Brain microvascular endothelial cell (primary cell): Measurements from ENCODE around the gene PRR15L.
"Not testable (repeated sequence)": the region's sequence is repeated elsewhere in the genome, so short reads cannot be mapped to it uniquely, and the experiment has no call there.

ENCODE experiments used
- DNase-seq: peaks from one replicate; pipeline ENCODE4 v3.0.0-alpha.2; 2020
- H3K27ac ChIP-seq: fragments of 250-450 bp; sonication (Bioruptor Pico); 2 replicates; pipeline ENCODE4 v1.5.1; 2020; ENCODE audit warnings: mild to moderate bottlenecking, moderate library complexity
- H3K27me3 ChIP-seq: fragments of 250-450 bp; sonication (Bioruptor Pico); replicated peaks from 2 replicates; pipeline ENCODE4 v1.5.1; 2020; ENCODE audit warnings: mild to moderate bottlenecking
- H3K36me3 ChIP-seq: fragments of 250-450 bp; sonication (Bioruptor Pico); replicated peaks from 2 replicates; pipeline ENCODE4 v1.5.1; 2020; ENCODE audit warnings: mild to moderate bottlenecking
- H3K4me3 ChIP-seq: 2 replicates; pipeline ENCODE4 v1.5.1; 2011; ENCODE audit warnings: low read depth, mild to moderate bottlenecking, control low read depth, low read length, moderate library complexity
- CTCF ChIP-seq: IDR thresholded peaks from 2 replicates; pipeline ENCODE4 v1.5.1; 2011; ENCODE audit warnings: low read depth, mild to moderate bottlenecking, moderate library complexity, low read length, control low read depth, inconsistent platforms; ENCODE audit errors: missing control alignments
- in situ Hi-C: cut with HindIII; loops from 2 replicates; pipeline ENCODE4 v1.10.0; 2017; ENCODE audit warnings: low sequenced_read_pairs, low pct_ligation_motif_present

The PRR15L gene

GRCh38 chr17:47935961-47936360 lies 21.7 kb downstream of the PRR15L start:
- Histone ChIP-seq H3K27me3 (no peaks in the 10 kb centered on the region), H3K27ac (no peak overlapping the region), H3K4me3 (no peak overlapping the region), H3K36me3 (no peaks in the 10 kb centered on the region)
- peak; percentile 43 for DNase-seq
- TF ChIP-seq CTCF, result no peak
- in situ Hi-C loops, result no loop called here

- H3K27ac ChIP-seq, DNase-seq, in situ Hi-C loops, H3K4me3 ChIP-seq, H3K27me3 ChIP-seq, H3K36me3 ChIP-seq: not testable (repeated sequence)
Measured at GRCh38 chr17:47935468-47935867, 22.2 kb downstream of the PRR15L start.

GRCh38 chr17:47934856-47935255 lies 22.8 kb downstream of the PRR15L start:
- Histone ChIP-seq H3K4me3 (no peak overlapping the region), H3K36me3 (no peaks in the 10 kb centered on the region), H3K27ac (no peak overlapping the region), H3K27me3 (no peaks in the 10 kb centered on the region)
- TF ChIP-seq CTCF, result no peak
- no peak for DNase-seq
- in situ Hi-C loops, result no loop called here

- no peak overlapping the region for H3K27ac ChIP-seq
- no peaks in the 10 kb centered on the region for H3K27me3 ChIP-seq
- no peak overlapping the region for H3K4me3 ChIP-seq
- H3K36me3 ChIP-seq, result no peaks in the 10 kb centered on the region
- TF ChIP-seq CTCF, result no peak
- in situ Hi-C loops, result no loop called here
- no peak for DNase-seq
Measured at GRCh38 chr17:47931848-47932247, 25.8 kb downstream of the PRR15L start.

- H3K27ac ChIP-seq, result no peak overlapping the region
- no peaks in the 10 kb centered on the region for H3K36me3 ChIP-seq
- no peak overlapping the region for H3K4me3 ChIP-seq
- TF ChIP-seq CTCF, result no peak
- H3K27me3 ChIP-seq, result no peaks in the 10 kb centered on the region
- in situ Hi-C loops, result no loop called here
- no peak for DNase-seq
Measured at GRCh38 chr17:47929218-47930000, 28.3 kb downstream of the PRR15L start.

GRCh38 chr17:47928415-47928814 lies 29.3 kb downstream of the PRR15L start:
- no peak for TF ChIP-seq CTCF
- Histone ChIP-seq H3K27ac (no peak overlapping the region), H3K27me3 (no peaks in the 10 kb centered on the region), H3K4me3 (no peak overlapping the region), H3K36me3 (no peaks in the 10 kb centered on the region)
- in situ Hi-C loops, result no loop called here
- DNase-seq, result no peak
